ENCODE data around the gene ZIC4.

The ZIC4 gene

DNA sequence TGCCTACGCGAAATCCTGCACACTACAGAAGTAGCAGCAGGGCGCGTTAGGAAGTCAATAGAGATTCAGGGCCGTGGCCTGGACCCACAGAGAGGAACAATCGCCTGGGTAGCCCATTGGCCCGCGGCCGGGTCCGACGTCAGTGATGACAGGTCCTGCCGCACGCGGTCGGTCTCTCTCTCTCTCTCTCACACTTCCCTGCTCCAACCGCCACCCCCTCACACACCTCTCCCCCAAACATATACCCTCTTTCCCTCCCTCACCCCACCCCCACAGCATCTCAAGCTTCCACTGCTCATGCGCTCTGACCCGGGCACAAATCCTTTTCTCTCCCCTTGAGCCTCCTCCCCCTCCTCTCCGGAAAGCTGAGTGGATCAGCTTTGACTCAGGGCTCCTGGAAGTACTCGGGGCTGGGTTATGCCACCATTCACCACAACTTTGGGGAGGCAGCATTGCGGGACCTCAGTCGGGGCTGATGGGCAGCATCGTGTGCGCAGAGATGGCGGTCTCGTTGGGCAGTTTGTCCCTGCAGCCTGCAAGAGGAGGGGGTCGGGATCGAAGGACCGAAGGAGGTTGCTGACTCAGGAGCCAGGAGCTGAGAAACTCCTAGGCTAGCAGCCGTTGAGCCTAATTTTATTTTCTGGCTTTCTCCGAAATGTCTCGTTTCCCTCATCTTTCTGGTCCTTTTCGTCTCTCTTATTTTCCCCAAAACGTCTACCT is 9.0 kb downstream of the ZIC4 start:
- TF ChIP-seq, protein P1, sequence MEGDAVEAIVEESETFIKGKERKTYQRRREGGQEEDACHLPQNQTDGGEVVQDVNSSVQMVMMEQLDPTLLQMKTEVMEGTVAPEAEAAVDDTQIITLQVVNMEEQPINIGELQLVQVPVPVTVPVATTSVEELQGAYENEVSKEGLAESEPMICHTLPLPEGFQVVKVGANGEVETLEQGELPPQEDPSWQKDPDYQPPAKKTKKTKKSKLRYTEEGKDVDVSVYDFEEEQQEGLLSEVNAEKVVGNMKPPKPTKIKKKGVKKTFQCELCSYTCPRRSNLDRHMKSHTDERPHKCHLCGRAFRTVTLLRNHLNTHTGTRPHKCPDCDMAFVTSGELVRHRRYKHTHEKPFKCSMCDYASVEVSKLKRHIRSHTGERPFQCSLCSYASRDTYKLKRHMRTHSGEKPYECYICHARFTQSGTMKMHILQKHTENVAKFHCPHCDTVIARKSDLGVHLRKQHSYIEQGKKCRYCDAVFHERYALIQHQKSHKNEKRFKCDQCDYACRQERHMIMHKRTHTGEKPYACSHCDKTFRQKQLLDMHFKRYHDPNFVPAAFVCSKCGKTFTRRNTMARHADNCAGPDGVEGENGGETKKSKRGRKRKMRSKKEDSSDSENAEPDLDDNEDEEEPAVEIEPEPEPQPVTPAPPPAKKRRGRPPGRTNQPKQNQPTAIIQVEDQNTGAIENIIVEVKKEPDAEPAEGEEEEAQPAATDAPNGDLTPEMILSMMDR (IDR thresholded peaks at IDR 0.05; ENCODE audit: borderline replicate concordance, control extremely low read depth, extremely low read depth, insufficient read depth, missing control alignments) = no peak
- in situ Hi-C loops (cut with MboI; ENCODE audit: low sequenced_read_pairs, unreplicated experiment) = no loop called here

DNA sequence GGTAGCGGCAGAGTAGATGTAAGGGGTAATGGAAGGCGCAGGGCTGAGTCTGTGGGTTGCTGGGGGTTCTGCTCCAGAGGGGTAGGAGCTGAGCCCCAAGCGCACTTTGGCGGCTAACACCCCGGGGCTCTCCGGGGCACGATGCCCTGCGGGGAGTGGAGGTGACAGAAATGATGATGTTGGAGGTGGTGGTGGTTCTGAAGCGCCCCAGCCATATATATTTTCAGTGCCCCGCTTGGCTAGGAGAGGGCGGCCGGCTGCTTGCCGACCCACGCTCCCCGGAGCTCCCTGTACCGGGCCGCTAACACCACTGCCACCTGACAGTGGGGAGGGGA is 9.7 kb downstream of the ZIC4 start:
- DNase-seq (ENCODE audit: low spot score) = no peak
- TF ChIP-seq, protein P1 (IDR thresholded peaks at IDR 0.05; ENCODE audit: borderline replicate concordance, control extremely low read depth, extremely low read depth, insufficient read depth, missing control alignments) = no peak
- in situ Hi-C loops (cut with MboI; ENCODE audit: low sequenced_read_pairs, unreplicated experiment) = no loop called here

More for the DNA sequence above, 9.0 kb downstream of the ZIC4 start:
- DNase-seq (ENCODE audit: low spot score) = no peak

DNA sequence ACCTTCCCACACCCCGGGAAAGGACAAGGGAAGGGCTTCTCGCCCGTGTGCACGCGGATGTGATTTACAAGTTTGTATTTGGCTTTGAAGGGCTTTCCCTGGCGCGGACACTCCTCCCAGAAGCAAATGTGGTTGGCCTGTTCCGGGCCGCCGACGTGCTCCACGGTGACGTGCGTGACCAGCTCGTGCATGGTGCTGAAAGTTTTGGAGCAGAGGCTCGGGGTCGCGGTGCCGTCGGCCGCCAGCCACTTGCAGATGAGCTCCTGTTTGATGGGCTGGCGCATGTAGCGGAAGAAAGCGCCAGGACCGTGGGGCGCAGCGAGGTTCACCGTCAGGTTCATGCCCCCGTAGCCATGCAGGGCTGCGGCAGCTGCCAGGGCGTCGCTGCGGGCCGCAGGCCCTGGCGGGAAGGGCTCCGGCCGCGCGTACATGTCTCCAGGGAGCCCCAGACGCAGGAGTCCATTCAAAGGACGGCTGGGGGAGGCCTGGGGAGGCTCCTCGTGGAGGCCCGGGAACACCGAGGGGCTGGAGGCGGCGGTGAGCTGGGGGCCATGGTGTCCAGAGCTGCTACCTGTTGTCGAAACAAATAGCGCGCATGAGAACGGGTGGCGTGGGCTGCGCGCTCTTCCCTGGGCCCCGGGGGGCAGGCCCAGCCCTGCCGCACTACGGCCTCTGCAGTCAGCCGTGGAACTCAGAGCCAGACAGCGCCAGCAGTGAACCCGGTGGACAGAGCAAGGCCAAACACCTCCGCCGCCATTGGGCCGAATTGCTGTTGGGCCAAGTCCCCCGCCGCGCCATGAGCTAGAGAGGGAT is 10.2 kb downstream of the ZIC4 start:
- TF ChIP-seq, protein P1 (IDR thresholded peaks at IDR 0.05; ENCODE audit: borderline replicate concordance, control extremely low read depth, extremely low read depth, insufficient read depth, missing control alignments) = no peak
- no peak for DNase-seq (ENCODE audit: low spot score)
- in situ Hi-C loops (cut with MboI; ENCODE audit: low sequenced_read_pairs, unreplicated experiment) = no loop called here

DNA sequence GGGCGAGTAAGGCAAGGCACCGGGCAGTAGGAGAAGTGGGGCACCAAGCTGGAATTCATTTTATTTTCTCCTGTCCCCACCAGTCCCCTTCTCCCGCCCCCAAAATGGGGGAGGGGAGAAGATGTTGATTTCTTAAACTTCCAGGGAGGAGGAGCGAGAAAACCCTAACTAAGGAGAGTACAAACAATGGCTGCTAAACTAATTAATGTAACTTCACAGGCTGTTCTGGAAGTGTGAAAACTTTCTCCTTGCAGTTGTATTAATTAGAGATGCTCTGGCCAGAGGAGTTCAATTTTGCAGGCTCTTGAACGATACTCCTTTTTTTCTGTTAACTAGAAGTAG is 11.5 kb downstream of the ZIC4 start:
- no peak for DNase-seq (ENCODE audit: low spot score)
- in situ Hi-C loops (cut with MboI; ENCODE audit: low sequenced_read_pairs, unreplicated experiment) = no loop called here
- TF ChIP-seq, protein P1 (IDR thresholded peaks at IDR 0.05; ENCODE audit: borderline replicate concordance, control extremely low read depth, extremely low read depth, insufficient read depth, missing control alignments) = no peak

DNA sequence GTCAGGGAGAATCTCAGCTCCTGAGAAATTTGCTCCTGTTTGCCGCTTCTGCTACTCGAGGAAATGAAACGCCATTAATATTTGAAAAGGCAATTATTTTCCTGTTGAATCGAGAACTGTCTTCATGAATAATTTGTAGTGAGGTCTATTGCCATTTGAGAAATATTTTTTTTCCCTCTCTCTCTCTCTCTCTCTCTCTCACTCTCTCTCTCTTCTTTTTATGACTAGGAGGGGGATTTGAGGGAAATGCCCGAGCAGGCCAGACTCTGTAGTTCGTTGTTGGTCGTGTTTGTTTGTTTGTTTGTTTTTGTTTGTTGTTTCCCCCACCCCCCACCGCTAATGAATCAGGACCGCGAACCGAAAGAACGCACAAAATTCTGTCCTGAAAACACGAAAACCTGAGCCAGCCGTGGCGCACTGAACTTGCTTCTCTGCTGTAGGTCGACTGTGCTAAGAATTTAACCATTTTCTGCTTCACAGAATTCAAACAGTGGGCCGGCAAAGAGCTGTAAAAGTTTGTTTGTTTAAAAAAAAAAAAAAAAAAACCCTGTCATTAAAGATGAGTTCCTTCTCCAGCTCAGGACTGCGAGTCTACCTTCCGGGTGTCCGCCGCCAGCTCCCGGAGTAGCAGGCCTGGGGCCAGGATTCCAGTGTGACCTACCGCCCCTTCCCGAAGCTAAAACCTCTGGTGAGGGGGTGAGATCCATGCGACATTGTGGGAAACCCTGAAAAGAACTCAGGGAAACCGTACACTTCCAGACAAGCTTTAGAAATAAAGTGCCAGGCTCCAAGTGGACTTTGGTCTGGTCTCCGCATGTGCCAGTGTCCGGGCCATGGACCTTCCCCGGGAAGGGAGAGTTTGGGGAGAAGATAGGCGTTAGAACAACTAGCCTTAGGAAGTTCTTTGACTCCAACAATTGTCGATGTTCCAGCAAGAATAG is 12.1 kb downstream of the ZIC4 start:
- no peak for DNase-seq (ENCODE audit: low spot score)
- in situ Hi-C loops (cut with MboI; ENCODE audit: low sequenced_read_pairs, unreplicated experiment) = no loop called here
- TF ChIP-seq, protein P1 (IDR thresholded peaks at IDR 0.05; ENCODE audit: borderline replicate concordance, control extremely low read depth, extremely low read depth, insufficient read depth, missing control alignments) = no peak

DNA sequence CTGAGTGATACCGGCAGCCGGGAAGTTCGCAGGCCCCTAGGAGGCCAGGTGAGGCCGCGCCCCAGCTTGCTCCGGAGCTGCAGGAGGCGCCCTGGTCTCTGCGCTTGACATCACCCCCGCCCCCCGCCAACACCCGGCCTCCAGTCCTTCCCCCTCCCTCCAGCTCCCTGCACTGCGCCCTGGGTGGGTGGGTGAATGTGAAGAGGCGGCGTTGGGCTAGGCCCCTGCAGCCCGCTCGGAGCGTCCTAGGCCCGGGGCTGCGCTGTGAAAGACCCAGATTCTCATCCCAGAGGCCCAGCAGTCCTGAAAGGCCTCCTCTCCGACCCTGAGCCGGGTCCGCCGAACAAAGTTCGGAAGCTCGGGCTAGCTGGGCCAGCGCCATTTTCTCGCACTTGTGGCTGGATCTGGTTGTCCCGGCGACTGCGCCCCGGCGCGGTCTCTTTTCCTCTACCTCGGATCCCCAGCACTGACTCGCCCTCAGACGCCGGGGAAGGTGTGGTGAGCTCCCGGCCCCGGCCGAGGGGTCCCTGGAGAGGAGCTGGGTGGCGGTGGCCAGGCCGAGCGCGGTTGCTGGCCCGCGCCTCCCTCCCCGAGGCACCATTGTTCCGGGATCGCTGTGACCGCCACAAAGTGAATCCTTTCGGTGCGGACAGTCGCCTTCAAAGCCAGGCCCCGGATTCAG is 12.9 kb downstream of the ZIC4 start:
- in situ Hi-C loops (cut with MboI; ENCODE audit: low sequenced_read_pairs, unreplicated experiment) = no loop called here
- DNase-seq (ENCODE audit: low spot score) = no peak
- TF ChIP-seq, protein P1 (IDR thresholded peaks at IDR 0.05; ENCODE audit: borderline replicate concordance, control extremely low read depth, extremely low read depth, insufficient read depth, missing control alignments) = no peak
